ENCODE data around the gene LRMDA. TPM values are rescaled to one million over a fixed set of nuclear protein-coding genes. Genes with fewer than 3 reads are reported as not detected.

LRMDA gene
- total RNA-seq, 1 experiment from 2014 or later = not detected

GRCh38 chr10:75705426-75705825 lies 274.0 kb downstream of the LRMDA start:
- H3K36me3 ChIP-seq (ENCODE audit: insufficient read depth, low read length, poor library complexity, severe bottlenecking) = no peaks in the 10 kb centered on the region
- no peak overlapping the region for H3K4me3 ChIP-seq (ENCODE audit: low read depth, low read length, poor library complexity, severe bottlenecking)
- H3K9me3 ChIP-seq (ENCODE audit: low read depth, low read length, poor library complexity, severe bottlenecking) = no peaks in the 10 kb centered on the region
- ChIA-PET POLR2A (ENCODE audit: low non-redundant PET) (interaction anchor here (0.8 kb wide), 1 partner anchor 41 kb away, joined by 3 read pairs; no protein-coding TSS in a partner anchor), CTCF (no interaction called here)
- no TSS peak for BruUV-seq (replicated peaks)
- no peak overlapping the region for H3K27ac ChIP-seq (ENCODE audit: low read depth, low read length, poor library complexity, severe bottlenecking)
- no peaks in the 10 kb centered on the region for H3K4me1 ChIP-seq (ENCODE audit: insufficient read depth, low read length, poor library complexity, severe bottlenecking)
- intact Hi-C loops (cut with micrococcal nuclease; ENCODE audit: unreplicated experiment) = no loop called here
- no peak for DNase-seq (ENCODE audit: low spot score)
- peaks cover 35% of the 10 kb centered on the region for H3K27me3 ChIP-seq (replicated peaks; ENCODE audit: insufficient read depth, low read depth, low read length, poor library complexity)
- TF ChIP-seq CTCF (conservative IDR thresholded peaks at IDR 0.05; ENCODE audit: low read depth, low read length) (no peak), EZH2 (IDR thresholded peaks at IDR 0.05; ENCODE audit: borderline replicate concordance, low read depth, low read length, poor library complexity, severe bottlenecking) (no peak)

- peaks cover 35% of the 10 kb centered on the region for H3K27me3 ChIP-seq (replicated peaks; ENCODE audit: insufficient read depth, low read depth, low read length, poor library complexity)
- intact Hi-C loops (cut with micrococcal nuclease; ENCODE audit: unreplicated experiment) = no loop called here
- no peaks in the 10 kb centered on the region for H3K4me1 ChIP-seq (ENCODE audit: insufficient read depth, low read length, poor library complexity, severe bottlenecking)
- no peaks in the 10 kb centered on the region for H3K36me3 ChIP-seq (ENCODE audit: insufficient read depth, low read length, poor library complexity, severe bottlenecking)
- no peak for TF ChIP-seq CTCF (conservative IDR thresholded peaks at IDR 0.05; ENCODE audit: low read depth, low read length)
- no peak for TF ChIP-seq EZH2 (IDR thresholded peaks at IDR 0.05; ENCODE audit: borderline replicate concordance, low read depth, low read length, poor library complexity, severe bottlenecking)
- H3K9me3 ChIP-seq (ENCODE audit: low read depth, low read length, poor library complexity, severe bottlenecking) = no peaks in the 10 kb centered on the region
- DNase-seq (ENCODE audit: low spot score) = no peak
- H3K27ac ChIP-seq (ENCODE audit: low read depth, low read length, poor library complexity, severe bottlenecking) = no peak overlapping the region
- H3K4me3 ChIP-seq (ENCODE audit: low read depth, low read length, poor library complexity, severe bottlenecking) = no peak overlapping the region
- ChIA-PET POLR2A (ENCODE audit: low non-redundant PET) (no interaction called here), CTCF (no interaction called here)
- no TSS peak for BruUV-seq (replicated peaks)
Measured at GRCh38 chr10:75707080-75707840, 275.8 kb downstream of the LRMDA start.

GRCh38 chr10:75708060-75708459 lies 276.6 kb downstream of the LRMDA start:
- TF ChIP-seq EZH2 (IDR thresholded peaks at IDR 0.05; ENCODE audit: borderline replicate concordance, low read depth, low read length, poor library complexity, severe bottlenecking) = no peak
- TF ChIP-seq CTCF (conservative IDR thresholded peaks at IDR 0.05; ENCODE audit: low read depth, low read length) = no peak
- BruUV-seq (replicated peaks) = no TSS peak
- H3K36me3 ChIP-seq (ENCODE audit: insufficient read depth, low read length, poor library complexity, severe bottlenecking) = no peaks in the 10 kb centered on the region
- no peak overlapping the region for H3K4me3 ChIP-seq (ENCODE audit: low read depth, low read length, poor library complexity, severe bottlenecking)
- no peak for DNase-seq (ENCODE audit: low spot score)
- H3K4me1 ChIP-seq (ENCODE audit: insufficient read depth, low read length, poor library complexity, severe bottlenecking) = no peaks in the 10 kb centered on the region
- H3K27ac ChIP-seq (ENCODE audit: low read depth, low read length, poor library complexity, severe bottlenecking) = no peak overlapping the region
- peaks cover 30% of the 10 kb centered on the region for H3K27me3 ChIP-seq (replicated peaks; ENCODE audit: insufficient read depth, low read depth, low read length, poor library complexity)
- ChIA-PET POLR2A (ENCODE audit: low non-redundant PET) (no interaction called here), CTCF (no interaction called here)
- H3K9me3 ChIP-seq (ENCODE audit: low read depth, low read length, poor library complexity, severe bottlenecking) = no peaks in the 10 kb centered on the region
- intact Hi-C loops (cut with micrococcal nuclease; ENCODE audit: unreplicated experiment) = no loop called here
